HG03521 (cell line): ENCODE data around the gene LEFTY2.
"Not testable (repeated sequence)": the region's sequence is repeated elsewhere in the genome, so short reads cannot be mapped to it uniquely, and the experiment has no call there.

Source experiments
- ATAC-seq: cut with Tn5 transposase; IDR thresholded peaks from one replicate; pipeline ENCODE4 v1.9.1; 2021; ENCODE audit warnings: mild to moderate bottlenecking, moderate library complexity; ENCODE audit not compliant: unreplicated experiment

Gene LEFTY2

DNA sequence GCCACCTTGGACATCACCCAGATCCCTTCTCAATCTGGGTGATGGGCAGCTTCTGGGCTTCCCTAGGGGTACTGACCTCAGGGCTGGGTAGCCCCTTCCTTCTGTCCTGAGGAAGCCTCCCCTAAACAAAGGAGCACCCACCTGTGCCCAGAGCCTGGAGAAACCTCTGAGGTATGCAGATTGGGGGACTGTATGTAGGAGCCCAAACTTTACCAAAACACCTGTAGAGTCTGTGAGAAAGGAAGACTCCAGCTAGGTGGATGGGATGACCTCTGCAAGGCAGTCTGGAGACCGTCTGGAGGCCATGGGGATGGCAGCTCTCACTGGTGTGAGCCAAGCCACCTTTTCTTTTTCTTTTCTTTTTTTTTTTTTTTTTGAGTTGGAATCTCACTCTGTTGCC, 13.7 kb upstream of the LEFTY2 start:
- no peak for ATAC-seq

DNA sequence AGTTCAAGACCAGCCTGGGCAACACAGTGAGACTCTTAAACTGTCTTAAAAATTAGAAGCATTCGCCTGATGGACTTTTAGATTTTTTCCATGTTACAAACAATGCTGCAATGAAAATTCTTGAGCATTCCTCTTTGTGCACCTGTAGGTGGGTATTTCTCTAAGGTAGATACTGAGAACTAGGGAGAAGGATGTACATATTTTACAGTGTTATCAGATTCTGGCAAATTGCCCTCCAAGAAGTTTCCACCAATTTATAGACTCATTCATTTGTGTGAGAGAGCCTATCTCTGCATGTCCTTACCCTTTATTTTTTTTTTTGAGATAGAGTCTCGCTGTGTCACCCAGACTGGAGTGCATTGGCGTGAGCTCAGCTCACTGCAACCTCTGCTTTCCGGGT, 12.3 kb upstream of the LEFTY2 start:
- ATAC-seq, result no peak

GRCh38 chr1:225950905-225951497, 10.0 kb upstream of the LEFTY2 start:
- no peak for ATAC-seq

GRCh38 chr1:225949041-225949440, 8.0 kb upstream of the LEFTY2 start:
- no peak for ATAC-seq

DNA sequence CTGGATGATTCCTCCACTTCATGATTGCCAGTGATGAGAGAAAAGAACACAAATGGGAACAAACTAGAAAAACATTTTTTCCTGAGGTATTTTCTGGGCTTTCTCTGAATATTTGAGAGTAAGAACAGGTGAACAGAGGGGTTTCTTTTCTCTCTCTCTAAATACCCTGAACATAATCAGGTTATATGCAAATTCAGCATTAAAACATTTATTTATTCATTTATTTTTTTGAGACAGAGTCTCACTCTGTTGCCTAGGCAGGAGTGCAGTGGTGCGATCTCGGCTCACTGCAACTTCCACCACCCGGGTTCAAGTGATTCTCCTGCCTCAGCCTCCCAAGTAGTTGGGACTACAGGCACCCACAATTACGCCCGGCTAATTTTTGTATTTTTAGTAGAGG, 5.8 kb upstream of the LEFTY2 start:
- no peak for ATAC-seq

DNA sequence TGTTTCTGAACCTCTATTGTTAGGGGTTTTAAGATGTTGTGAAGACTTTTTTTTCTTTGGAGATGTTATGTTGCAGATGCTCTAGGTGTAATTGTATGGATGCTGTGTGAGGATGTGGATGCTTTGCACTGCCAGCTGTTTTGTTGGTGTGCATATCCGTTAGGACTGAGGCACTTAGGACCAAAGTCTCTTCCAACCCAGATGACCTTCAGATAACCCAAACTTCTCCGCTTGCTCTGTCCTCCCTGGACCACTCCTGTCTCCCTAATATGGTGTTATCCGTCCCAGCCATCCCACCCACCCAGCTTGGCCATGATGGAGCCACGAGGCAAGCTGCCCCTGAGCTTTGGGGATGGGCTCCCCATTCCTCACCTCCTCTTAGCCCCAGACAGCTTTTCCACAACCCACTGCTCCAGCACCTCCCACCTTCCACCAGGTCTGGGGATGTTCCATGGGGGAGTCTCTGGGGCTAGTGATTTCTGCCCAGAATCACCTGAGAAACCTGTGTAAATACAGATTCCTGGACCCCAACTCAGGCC, 5.1 kb upstream of the LEFTY2 start:
- no peak for ATAC-seq

GRCh38 chr1:225945564-225945963, 4.5 kb upstream of the LEFTY2 start:
- no peak for ATAC-seq

DNA sequence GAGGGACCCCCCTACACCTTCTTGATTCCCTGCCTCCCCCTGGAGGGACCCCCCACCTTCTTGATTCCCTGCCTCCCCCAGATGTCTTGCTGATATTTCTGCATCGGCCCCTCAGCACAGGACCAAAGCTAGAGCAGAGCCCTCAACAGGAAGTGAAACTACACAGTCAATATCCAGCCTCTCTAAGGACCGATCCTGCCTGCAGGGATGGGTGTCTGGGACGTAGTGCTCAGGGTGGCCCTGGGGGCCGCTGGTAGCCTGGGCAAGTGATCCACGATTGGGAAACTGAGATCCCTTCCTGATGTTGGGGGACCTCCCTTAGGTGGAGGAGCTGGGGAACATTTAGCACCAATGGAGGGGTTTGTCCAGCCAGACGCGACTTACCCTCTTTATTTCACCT, 3.9 kb upstream of the LEFTY2 start:
- ATAC-seq, result peak; percentile 58

GRCh38 chr1:225944387-225944786, 3.4 kb upstream of the LEFTY2 start:
- ATAC-seq, result no peak

DNA sequence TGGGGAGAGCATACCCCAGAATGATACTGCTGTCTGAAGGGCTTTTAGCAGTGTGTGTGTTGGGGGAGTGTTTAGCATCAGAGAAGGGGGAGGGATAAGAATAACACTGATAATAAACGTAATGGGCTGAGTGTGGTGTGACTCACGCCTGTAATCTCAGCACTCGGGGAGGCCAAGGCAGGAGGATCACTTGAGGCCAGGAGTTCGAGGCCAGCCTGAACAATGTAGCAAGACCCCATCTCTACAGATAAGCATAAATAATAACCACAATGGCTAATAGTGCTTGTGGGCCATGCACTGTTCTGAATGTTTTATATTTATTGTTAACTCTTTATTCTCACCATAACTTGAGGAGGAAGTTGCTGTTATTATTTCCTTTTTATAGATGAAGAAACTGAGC, 2.6 kb upstream of the LEFTY2 start:
- ATAC-seq, result no peak

GRCh38 chr1:225942574-225942973, 1.6 kb upstream of the LEFTY2 start:
- peak; percentile 68 for ATAC-seq

GRCh38 chr1:225941942-225942222, 862 bp upstream of the LEFTY2 start:
- ATAC-seq, result no peak

DNA sequence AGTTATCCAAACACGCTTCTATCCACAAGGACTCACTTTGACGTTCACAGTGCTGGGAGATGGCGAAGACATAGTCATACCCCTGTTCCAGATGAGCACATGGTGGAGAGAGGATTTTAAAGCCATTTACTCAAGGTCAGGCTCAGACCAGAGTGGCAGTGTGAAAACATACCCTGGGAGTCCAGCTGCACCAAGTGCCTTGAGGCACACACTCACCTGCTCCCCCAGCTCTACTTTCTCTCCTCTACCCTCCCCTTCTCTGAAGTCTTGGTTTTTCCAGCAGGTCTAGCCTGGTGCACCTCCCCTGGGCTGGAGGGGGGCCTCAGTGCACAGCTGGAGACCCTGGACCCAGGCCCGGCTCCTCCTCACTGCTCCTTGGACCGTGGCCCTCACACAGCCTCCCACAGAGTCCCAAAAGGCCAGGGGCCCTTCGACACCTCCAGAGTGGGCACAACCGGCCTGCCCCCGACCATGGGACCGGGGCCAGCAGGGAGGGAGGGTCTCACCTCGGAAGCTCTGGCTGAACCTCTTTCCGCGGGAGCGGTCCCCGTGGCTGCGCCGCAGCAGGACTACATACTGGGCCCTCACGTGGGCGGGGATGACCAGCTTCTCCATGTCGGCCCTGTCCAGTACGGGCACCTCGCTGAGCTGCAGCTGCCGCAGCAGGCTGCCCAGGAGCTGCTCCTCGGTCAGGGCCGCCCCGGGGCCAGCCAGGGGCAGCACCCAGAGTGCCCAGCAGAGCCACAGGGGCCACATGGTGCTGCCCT, 452 bp downstream of the LEFTY2 start:
- ATAC-seq, result no peak

DNA sequence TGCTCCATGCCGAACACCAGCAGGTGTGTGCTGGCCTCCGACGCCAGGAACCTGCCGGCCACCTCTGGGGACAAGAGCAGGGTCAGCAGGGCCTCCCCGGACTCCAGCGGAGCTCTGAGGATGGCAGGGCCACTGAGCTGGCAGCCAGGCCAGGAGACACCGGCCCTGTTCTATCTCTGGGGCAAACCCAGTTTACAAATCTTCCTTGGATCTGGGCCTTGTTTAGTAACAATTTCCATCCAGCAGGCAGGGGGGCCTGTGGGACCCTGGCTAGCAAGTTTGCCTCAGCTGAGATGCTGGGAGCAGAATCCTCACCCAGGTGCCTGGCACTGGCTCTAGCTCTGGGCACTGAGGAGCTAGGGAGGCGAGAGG, 1.1 kb downstream of the LEFTY2 start:
- not testable (repeated sequence) for ATAC-seq

DNA sequence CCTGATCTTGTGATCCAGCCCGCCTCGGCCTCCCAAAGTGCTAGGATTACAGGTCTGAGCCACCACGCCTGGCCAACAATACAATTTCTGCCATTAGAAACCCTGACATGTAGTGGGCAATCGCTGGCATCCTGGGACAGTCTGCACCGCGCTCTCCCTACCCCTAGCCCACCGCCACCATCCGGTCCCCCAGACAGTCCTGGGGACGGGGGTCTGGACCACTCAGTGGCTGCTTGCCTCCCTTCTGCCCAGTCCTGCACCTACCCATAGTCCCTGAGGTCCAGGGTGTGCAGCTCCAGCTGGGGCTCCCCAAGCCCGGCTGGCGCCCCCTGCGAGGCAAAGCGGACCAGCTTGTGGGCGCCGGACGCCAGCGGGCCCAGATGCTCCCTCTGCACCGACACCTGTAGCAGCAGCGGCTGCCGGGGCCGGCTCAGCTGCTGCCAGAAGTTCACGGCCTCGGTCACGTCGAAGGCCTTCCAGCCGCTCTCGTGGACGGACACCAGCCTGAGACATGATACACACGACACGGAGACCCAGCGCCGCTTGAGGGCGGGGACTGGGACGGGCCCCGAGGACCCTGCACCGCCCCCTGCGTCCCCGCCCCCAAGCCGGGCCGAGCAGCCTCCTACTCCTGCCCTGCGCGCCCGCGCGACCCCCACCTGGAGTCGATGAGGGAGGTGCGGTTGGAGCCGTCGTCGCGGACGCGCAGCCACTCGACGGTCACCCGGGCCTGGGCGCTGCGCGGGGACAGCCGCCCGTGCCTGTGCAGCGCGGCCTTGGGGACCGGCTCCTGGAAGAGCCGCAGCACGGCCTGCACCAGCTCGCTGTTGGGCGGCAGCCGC, 1.7 kb downstream of the LEFTY2 start:
- not testable (repeated sequence) for ATAC-seq

- no peak for ATAC-seq
Observed at GRCh38 chr1:225937048-225937968, 3.7 kb downstream of the LEFTY2 start.

DNA sequence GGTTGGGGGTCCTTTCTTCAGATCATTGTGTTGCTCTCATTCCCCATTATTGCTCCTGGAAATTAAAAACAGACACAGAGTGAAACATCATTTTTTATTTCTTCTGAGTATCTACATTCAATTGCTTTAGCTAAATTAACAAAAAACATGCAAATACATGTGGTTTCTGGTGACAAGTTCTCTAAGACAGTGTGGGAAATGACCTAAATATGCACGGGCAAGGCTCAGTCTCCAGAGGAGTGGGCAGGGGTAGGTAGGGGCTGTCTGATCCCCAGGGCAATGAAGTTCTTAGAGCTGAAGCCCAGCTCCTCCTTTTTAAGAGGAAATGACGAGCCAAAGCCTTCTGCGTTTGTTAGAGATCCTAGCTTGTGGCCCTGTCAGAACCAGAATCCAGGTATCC, 4.5 kb downstream of the LEFTY2 start:
- ATAC-seq, result no peak

DNA sequence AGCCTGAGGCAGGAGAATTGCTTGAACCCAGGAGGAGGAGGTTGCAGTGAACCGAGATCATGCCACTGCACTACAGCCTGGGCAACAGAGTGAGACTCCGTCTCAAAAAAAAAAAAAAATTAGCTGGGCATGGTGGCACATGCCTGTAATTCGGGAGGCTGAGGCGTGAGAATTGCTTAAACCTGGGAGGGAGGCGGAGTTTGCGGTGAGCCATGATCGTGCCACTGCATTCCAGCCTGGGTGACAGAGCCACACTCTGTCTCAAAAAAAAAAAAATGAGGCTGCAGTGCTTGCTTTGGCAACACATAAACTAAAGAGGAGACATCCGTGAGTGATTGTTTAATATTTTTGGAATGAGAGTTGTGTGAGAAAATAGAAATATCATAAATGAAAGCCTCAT, 4.9 kb downstream of the LEFTY2 start:
- ATAC-seq, result not testable (repeated sequence)

DNA sequence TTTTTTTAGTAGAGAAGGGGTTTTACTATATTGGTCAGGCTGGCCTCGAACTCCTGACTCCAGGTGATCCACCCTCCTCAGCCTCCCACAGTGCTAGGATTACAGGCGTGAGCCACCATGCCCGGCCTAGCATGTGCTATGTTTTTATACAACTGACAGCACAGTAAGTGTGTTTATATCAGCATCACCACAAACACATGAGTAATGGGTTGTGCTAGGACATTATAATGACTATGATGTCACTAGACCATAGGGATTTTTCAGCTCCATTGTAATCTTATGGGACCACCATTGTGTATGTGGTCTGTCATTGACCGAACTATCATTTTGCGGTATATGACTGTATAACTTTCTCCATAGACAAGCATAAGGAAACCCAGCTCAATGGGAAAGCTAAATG, 6.3 kb downstream of the LEFTY2 start:
- no peak for ATAC-seq

DNA sequence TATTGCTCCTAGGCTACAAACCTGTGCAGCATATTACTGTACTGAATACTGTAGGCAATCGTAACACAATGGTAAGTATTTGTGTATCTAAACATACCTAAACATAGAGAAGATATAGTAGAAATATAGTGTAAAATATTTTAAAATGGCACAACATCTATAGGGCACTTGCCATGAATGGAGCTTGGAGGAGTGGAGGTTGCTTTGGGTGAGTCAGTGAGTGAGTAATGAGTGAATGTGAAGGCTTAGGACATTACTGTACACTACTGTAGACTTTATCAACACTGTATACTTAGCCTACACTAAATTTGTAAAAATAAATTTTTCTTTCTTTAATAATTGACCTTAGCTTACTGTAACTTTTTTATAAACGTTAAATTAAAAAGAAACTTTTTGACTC, 7.9 kb downstream of the LEFTY2 start:
- ATAC-seq, result no peak
